Measurements from ENCODE around the gene EGR4. TPM values are rescaled to one million over a fixed set of nuclear protein-coding genes. Genes with fewer than 3 reads are reported as not detected.

Gene EGR4
- total and polyA plus RNA-seq, 4 donors: 0.02 TPM; not detected in 3

DNA sequence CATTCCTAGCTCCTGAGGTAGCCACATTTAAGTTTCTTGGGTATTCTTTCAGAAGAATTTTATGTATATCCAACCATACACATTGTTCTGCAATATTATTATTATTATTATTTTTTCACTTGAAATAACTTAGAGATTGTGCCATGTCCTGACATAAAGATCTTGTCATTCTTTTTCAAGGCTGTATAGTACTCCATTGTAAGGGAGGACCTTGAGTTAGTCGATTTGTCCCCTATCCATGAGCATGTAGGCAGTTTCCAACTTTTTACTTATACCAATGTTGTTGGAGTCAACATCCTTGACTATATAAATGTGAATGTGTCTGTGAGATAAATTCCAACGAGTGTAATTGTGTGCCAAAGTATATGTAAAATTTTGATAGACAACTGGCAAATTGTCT is 891 bp upstream of the EGR4 start:
- Histone ChIP-seq H3K4me3 (ENCODE audit: low read depth in 1 of 3, low read length in 3 of 3) (no peak overlapping the region), H3K27me3 (ENCODE audit: control insufficient read depth in 4 of 4, insufficient read depth in 4 of 4, low read length in 3 of 4) (peaks cover 3 to 33% (median 14%) of the 10 kb centered on the region in 4 donors), H3K36me3 (ENCODE audit: control insufficient read depth in 4 of 4, insufficient read depth in 3 of 4, low read depth in 1 of 4, low read length in 3 of 4) (no peaks in the 10 kb centered on the region), H3K9ac (ENCODE audit: low read depth in 1 of 2, low read length in 2 of 2) (no peak overlapping the region), H3K27ac (ENCODE audit: low read depth in 1 of 2, low read length in 2 of 2) (no peak overlapping the region), H3K4me1 (ENCODE audit: control insufficient read depth in 4 of 4, insufficient read depth in 4 of 4, low read length in 3 of 4) (peaks cover 6 to 17% (median 13%) of the 10 kb centered on the region in 4 donors), H3K9me3 (ENCODE audit: control insufficient read depth in 4 of 4, low read length in 3 of 4) (peaks cover 0 to 3% (median 0%) of the 10 kb centered on the region in 4 donors)
- 76% methylated on average over 2 of the region's 2 CpGs for WGBS
- DNase-seq (ENCODE audit: low spot score): no peak
- TF ChIP-seq FOXA2 (IDR thresholded peaks at IDR 0.05): no peak
- TF ChIP-seq, protein P1, sequence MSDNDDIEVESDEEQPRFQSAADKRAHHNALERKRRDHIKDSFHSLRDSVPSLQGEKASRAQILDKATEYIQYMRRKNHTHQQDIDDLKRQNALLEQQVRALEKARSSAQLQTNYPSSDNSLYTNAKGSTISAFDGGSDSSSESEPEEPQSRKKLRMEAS (IDR thresholded peaks at IDR 0.05): no peak
- TF ChIP-seq NR2F2 (IDR thresholded peaks at IDR 0.05): no peak
- no peak for TF ChIP-seq TAF1 (conservative IDR thresholded peaks at IDR 0.05)
- no peak for TF ChIP-seq YY1 (IDR thresholded peaks at IDR 0.05)
- TF ChIP-seq GABPA (IDR thresholded peaks at IDR 0.05 in 1 of 2, conservative IDR thresholded peaks at IDR 0.05 in 1 of 2): no peak

DNA sequence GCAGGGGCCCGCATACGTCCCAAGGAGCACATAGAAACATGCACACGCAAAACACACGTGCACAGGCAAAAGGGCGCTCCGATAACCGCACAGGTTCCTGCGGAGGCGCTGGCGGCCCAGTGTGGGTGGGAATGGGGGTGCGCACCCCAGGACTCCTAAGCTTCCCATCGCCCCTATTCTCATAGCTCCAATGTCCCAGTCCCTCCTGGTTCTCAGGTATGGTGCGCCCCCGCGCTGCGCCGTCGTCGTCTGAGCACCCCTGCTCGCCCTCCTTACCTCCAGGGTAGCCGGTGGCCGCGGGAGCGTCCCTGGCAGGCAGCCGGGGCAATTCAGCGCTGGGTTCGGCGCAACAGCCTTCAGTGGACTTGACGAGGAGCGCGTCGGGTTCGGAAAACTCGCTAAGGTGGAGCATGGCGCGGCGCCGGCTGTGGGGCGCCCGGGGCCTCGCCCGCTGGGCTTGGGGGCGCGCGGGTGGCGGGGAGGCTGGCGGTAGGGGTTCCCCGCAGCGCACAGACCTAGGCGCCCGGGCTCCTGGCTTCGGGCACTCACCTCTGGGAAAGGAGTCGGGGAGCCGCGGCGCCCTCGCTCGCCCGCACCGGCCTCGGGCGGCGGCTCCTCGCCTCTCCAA is 328 bp downstream of the EGR4 start:
- H3K27ac ChIP-seq (ENCODE audit: low read depth in 1 of 2, low read length in 2 of 2): no peak overlapping the region
- peaks cover 0 to 3% (median 0%) of the 10 kb centered on the region in 4 donors for H3K9me3 ChIP-seq (ENCODE audit: control insufficient read depth in 4 of 4, low read length in 3 of 4)
- TF ChIP-seq HNF4G (IDR thresholded peaks at IDR 0.05) (no peak), GABPA (IDR thresholded peaks at IDR 0.05 in 1 of 2, conservative IDR thresholded peaks at IDR 0.05 in 1 of 2) (no peak), JUND (IDR thresholded peaks at IDR 0.05) (no peak), TAF1 (conservative IDR thresholded peaks at IDR 0.05) (no peak), NR2F2 (IDR thresholded peaks at IDR 0.05) (no peak), HNF4A (conservative IDR thresholded peaks at IDR 0.05) (no peak)
- no peak overlapping the region for H3K9ac ChIP-seq (ENCODE audit: low read depth in 1 of 2, low read length in 2 of 2)
- DNase-seq (ENCODE audit: low spot score): no peak
- H3K27me3 ChIP-seq (ENCODE audit: control insufficient read depth in 4 of 4, insufficient read depth in 4 of 4, low read length in 3 of 4): peaks cover 3 to 33% (median 14%) of the 10 kb centered on the region in 4 donors
- peaks cover 6 to 17% (median 13%) of the 10 kb centered on the region in 4 donors for H3K4me1 ChIP-seq (ENCODE audit: control insufficient read depth in 4 of 4, insufficient read depth in 4 of 4, low read length in 3 of 4)
- peak overlapping the region in 2 of 3 donors; percentile 52 to 64 for H3K4me3 ChIP-seq (ENCODE audit: low read depth in 1 of 3, low read length in 3 of 3)
- WGBS: 4% methylated on average over 64 of the region's 64 CpGs
- H3K36me3 ChIP-seq (ENCODE audit: control insufficient read depth in 4 of 4, insufficient read depth in 3 of 4, low read depth in 1 of 4, low read length in 3 of 4): no peaks in the 10 kb centered on the region

DNA sequence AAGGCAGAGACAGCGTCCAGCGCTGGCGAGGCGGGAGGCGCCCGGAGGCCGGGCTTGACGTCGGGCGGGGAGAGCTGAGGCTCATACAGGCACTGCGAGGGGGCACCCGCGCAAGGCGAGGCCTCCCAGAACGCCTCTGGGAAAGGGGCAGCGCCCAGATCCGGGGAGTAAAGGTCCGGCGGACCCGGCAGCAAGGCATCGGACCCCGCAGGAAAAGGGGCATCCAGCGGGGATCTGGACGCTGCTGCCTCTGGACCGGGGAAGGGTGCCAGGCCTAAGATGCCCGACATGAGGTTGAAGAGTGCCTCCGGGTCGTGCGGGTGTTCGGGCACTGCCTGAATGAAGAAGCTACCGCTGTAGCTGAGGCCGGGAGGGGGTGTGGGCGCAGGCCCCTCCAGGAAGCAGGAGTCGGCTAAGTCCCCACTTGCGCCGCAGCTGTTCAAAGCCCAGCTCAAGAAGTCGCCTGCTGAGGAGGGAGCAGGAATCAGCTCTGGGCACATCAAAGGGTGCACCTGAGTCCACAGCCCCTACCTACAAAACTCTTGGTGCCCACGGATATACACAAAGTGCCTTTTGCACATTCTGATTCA is 937 bp downstream of the EGR4 start:
- no peak overlapping the region for H3K9ac ChIP-seq (ENCODE audit: low read depth in 1 of 2, low read length in 2 of 2)
- no peak for DNase-seq (ENCODE audit: low spot score)
- no peak overlapping the region for H3K4me3 ChIP-seq (ENCODE audit: low read depth in 1 of 3, low read length in 3 of 3)
- H3K27ac ChIP-seq (ENCODE audit: low read depth in 1 of 2, low read length in 2 of 2): no peak overlapping the region
- no peak for TF ChIP-seq TAF1 (conservative IDR thresholded peaks at IDR 0.05)
- TF ChIP-seq, protein P2, sequence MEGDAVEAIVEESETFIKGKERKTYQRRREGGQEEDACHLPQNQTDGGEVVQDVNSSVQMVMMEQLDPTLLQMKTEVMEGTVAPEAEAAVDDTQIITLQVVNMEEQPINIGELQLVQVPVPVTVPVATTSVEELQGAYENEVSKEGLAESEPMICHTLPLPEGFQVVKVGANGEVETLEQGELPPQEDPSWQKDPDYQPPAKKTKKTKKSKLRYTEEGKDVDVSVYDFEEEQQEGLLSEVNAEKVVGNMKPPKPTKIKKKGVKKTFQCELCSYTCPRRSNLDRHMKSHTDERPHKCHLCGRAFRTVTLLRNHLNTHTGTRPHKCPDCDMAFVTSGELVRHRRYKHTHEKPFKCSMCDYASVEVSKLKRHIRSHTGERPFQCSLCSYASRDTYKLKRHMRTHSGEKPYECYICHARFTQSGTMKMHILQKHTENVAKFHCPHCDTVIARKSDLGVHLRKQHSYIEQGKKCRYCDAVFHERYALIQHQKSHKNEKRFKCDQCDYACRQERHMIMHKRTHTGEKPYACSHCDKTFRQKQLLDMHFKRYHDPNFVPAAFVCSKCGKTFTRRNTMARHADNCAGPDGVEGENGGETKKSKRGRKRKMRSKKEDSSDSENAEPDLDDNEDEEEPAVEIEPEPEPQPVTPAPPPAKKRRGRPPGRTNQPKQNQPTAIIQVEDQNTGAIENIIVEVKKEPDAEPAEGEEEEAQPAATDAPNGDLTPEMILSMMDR (IDR thresholded peaks at IDR 0.05; ENCODE audit: low read depth, low read length, missing input control): no peak
- no peak for TF ChIP-seq EGR1 (IDR thresholded peaks at IDR 0.05; ENCODE audit: low read depth in 2 of 2)
- TF ChIP-seq, protein P1 (IDR thresholded peaks at IDR 0.05): no peak
- TF ChIP-seq, protein P3, sequence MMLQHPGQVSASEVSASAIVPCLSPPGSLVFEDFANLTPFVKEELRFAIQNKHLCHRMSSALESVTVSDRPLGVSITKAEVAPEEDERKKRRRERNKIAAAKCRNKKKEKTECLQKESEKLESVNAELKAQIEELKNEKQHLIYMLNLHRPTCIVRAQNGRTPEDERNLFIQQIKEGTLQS (IDR thresholded peaks at IDR 0.05): no peak
- TF ChIP-seq SP1 (IDR thresholded peaks at IDR 0.05): no peak
- no peak for TF ChIP-seq FOXA2 (IDR thresholded peaks at IDR 0.05)
- TF ChIP-seq FOXA1 (IDR thresholded peaks at IDR 0.05): no peak
- TF ChIP-seq, protein P4, sequence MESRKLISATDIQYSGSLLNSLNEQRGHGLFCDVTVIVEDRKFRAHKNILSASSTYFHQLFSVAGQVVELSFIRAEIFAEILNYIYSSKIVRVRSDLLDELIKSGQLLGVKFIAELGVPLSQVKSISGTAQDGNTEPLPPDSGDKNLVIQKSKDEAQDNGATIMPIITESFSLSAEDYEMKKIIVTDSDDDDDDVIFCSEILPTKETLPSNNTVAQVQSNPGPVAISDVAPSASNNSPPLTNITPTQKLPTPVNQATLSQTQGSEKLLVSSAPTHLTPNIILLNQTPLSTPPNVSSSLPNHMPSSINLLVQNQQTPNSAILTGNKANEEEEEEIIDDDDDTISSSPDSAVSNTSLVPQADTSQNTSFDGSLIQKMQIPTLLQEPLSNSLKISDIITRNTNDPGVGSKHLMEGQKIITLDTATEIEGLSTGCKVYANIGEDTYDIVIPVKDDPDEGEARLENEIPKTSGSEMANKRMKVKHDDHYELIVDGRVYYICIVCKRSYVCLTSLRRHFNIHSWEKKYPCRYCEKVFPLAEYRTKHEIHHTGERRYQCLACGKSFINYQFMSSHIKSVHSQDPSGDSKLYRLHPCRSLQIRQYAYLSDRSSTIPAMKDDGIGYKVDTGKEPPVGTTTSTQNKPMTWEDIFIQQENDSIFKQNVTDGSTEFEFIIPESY (IDR thresholded peaks at IDR 0.05): no peak
- no peak for TF ChIP-seq HNF4G (IDR thresholded peaks at IDR 0.05)
- TF ChIP-seq RAD21 (IDR thresholded peaks at IDR 0.05): no peak
- TF ChIP-seq, protein P5, sequence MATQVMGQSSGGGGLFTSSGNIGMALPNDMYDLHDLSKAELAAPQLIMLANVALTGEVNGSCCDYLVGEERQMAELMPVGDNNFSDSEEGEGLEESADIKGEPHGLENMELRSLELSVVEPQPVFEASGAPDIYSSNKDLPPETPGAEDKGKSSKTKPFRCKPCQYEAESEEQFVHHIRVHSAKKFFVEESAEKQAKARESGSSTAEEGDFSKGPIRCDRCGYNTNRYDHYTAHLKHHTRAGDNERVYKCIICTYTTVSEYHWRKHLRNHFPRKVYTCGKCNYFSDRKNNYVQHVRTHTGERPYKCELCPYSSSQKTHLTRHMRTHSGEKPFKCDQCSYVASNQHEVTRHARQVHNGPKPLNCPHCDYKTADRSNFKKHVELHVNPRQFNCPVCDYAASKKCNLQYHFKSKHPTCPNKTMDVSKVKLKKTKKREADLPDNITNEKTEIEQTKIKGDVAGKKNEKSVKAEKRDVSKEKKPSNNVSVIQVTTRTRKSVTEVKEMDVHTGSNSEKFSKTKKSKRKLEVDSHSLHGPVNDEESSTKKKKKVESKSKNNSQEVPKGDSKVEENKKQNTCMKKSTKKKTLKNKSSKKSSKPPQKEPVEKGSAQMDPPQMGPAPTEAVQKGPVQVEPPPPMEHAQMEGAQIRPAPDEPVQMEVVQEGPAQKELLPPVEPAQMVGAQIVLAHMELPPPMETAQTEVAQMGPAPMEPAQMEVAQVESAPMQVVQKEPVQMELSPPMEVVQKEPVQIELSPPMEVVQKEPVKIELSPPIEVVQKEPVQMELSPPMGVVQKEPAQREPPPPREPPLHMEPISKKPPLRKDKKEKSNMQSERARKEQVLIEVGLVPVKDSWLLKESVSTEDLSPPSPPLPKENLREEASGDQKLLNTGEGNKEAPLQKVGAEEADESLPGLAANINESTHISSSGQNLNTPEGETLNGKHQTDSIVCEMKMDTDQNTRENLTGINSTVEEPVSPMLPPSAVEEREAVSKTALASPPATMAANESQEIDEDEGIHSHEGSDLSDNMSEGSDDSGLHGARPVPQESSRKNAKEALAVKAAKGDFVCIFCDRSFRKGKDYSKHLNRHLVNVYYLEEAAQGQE (IDR thresholded peaks at IDR 0.05): no peak
- TF ChIP-seq NR2F2 (IDR thresholded peaks at IDR 0.05): no peak
- no peak for TF ChIP-seq YY1 (IDR thresholded peaks at IDR 0.05)
- TF ChIP-seq HNF4A (conservative IDR thresholded peaks at IDR 0.05): no peak
- no peak for TF ChIP-seq JUND (IDR thresholded peaks at IDR 0.05)
- TF ChIP-seq RXRA (IDR thresholded peaks at IDR 0.05): no peak
- H3K9me3 ChIP-seq (ENCODE audit: control insufficient read depth in 4 of 4, low read length in 3 of 4): peaks cover 0 to 3% (median 0%) of the 10 kb centered on the region in 4 donors
- peaks cover 0 to 32% (median 14%) of the 10 kb centered on the region in 4 donors for H3K27me3 ChIP-seq (ENCODE audit: control insufficient read depth in 4 of 4, insufficient read depth in 4 of 4, low read length in 3 of 4)
- 6% methylated on average over 38 of the region's 38 CpGs for WGBS
- peaks cover 6 to 17% (median 13%) of the 10 kb centered on the region in 4 donors for H3K4me1 ChIP-seq (ENCODE audit: control insufficient read depth in 4 of 4, insufficient read depth in 4 of 4, low read length in 3 of 4)
- no peaks in the 10 kb centered on the region for H3K36me3 ChIP-seq (ENCODE audit: control insufficient read depth in 4 of 4, insufficient read depth in 3 of 4, low read depth in 1 of 4, low read length in 3 of 4)

Measured in liver (tissue), 9 donors.